Measurements from ENCODE around the gene MED13. TPM values are rescaled to one million over a fixed set of nuclear protein-coding genes. Genes with fewer than 3 reads are reported as not detected.

MED13 gene
- total and polyA plus RNA-seq, 4 donors, result 4.8 to 80.4 (median 47.5) TPM

DNA sequence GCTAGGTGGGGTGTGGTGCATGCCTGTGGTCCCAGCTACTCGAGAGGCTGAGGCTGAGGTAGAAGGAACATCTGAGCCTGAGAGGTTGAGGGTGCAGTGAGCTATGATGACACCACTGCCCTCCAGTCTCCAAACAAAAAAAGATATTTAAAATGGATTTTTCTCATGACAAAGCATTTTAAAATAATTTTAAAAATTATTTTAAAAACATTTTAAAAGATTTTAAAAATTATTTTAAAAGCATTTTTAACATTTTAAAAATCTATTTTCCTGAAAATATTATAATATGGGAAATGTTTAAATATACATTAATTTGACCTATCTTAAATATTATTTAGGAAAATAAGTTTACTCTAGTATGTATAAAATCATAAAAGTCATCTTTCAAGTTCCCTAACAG, 26.8 kb downstream of the MED13 start:
- Histone ChIP-seq H3K4me1 (ENCODE audit: control insufficient read depth in 1 of 2, insufficient read depth in 2 of 2, low read length in 2 of 2) (no peaks in the 10 kb centered on the region), H3K9me3 (ENCODE audit: control insufficient read depth, low read length) (no peaks in the 10 kb centered on the region), H3K27me3 (ENCODE audit: control insufficient read depth in 1 of 2, insufficient read depth in 2 of 2, low read length in 1 of 2) (no peaks in the 10 kb centered on the region), H3K27ac (ENCODE audit: low read depth in 1 of 2, low read length in 2 of 2) (no peak overlapping the region), H3K36me3 (ENCODE audit: control insufficient read depth in 1 of 2, insufficient read depth in 2 of 2, low read length in 1 of 2) (peaks cover 3% of the 10 kb centered on the region in 2 donors), H3K4me3 (ENCODE audit: low read length in 2 of 2) (no peak overlapping the region)
- intact Hi-C loops (cut with DNase I), result no loop called here
- 68 to 71% methylated on average over 1 of the region's 1 CpG for WGBS, 2 donors
- ATAC-seq (ENCODE audit: low FRiP score) (no peak), DNase-seq (no peak)

GRCh38 chr17:62033317-62033716, 31.8 kb downstream of the MED13 start:
- intact Hi-C loops (cut with DNase I), result no loop called here
- H3K36me3 ChIP-seq (ENCODE audit: control insufficient read depth in 1 of 2, insufficient read depth in 2 of 2, low read length in 1 of 2), result peaks cover 6% of the 10 kb centered on the region in 2 donors
- H3K4me3 ChIP-seq (ENCODE audit: low read length in 2 of 2), result no peak overlapping the region
- no peaks in the 10 kb centered on the region for H3K4me1 ChIP-seq (ENCODE audit: control insufficient read depth in 1 of 2, insufficient read depth in 2 of 2, low read length in 2 of 2)
- no peak overlapping the region for H3K27ac ChIP-seq (ENCODE audit: low read depth in 1 of 2, low read length in 2 of 2)
- H3K27me3 ChIP-seq (ENCODE audit: control insufficient read depth in 1 of 2, insufficient read depth in 2 of 2, low read length in 1 of 2), result no peaks in the 10 kb centered on the region
- no peak for ATAC-seq (ENCODE audit: low FRiP score)
- DNase-seq, result no peak
- no peaks in the 10 kb centered on the region for H3K9me3 ChIP-seq (ENCODE audit: control insufficient read depth, low read length)

DNA sequence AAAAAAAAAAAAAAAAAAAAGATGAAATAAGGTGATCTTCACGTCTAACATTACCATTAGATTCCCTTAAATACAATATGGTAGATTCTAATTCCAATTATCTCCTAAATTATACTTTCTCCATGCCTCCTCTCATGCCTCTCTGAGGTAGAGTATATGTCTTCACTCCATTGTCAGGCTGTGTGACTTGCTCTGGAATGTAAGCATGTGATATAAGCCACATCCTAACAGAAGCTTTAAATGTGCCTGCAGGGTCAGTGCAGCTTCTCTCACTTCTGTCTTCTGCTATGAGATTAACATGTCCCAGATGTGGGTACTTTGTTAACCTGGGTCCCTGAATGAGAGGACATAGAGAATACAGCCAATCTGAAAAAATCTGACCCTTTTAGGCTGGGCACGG, 32.6 kb downstream of the MED13 start:
- H3K27ac ChIP-seq (ENCODE audit: low read depth in 1 of 2, low read length in 2 of 2), result no peak overlapping the region
- no peak overlapping the region for H3K4me3 ChIP-seq (ENCODE audit: low read length in 2 of 2)
- no peaks in the 10 kb centered on the region for H3K27me3 ChIP-seq (ENCODE audit: control insufficient read depth in 1 of 2, insufficient read depth in 2 of 2, low read length in 1 of 2)
- intact Hi-C loops (cut with DNase I), result no loop called here
- ATAC-seq (ENCODE audit: low FRiP score) (no peak), DNase-seq (no peak)
- 86 to 93% methylated on average over 2 of the region's 2 CpGs for WGBS, 2 donors
- H3K36me3 ChIP-seq (ENCODE audit: control insufficient read depth in 1 of 2, insufficient read depth in 2 of 2, low read length in 1 of 2), result peaks cover 6% of the 10 kb centered on the region in 2 donors
- H3K4me1 ChIP-seq (ENCODE audit: control insufficient read depth in 1 of 2, insufficient read depth in 2 of 2, low read length in 2 of 2), result no peaks in the 10 kb centered on the region
- H3K9me3 ChIP-seq (ENCODE audit: control insufficient read depth, low read length), result no peaks in the 10 kb centered on the region

DNA sequence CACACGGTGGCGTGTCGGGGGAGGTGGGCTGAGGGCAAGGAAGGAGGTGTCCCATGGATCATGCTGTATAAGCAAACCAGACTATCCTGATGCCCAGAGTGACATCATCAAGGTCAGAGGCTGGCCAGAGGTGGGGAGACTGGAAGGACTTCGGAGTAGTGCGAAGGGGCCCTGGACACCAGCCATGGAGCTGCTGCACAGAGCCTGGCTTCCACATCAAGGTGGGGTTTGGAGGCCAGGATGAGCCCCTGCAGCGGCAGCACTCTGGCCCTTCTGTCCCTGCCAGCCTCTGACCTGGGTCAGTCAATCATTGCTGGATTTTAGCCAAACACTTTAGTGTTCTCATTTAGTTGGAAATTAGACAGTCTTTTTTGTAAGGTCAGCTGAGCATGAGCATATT, 34.8 kb downstream of the MED13 start:
- WGBS, 2 donors, result 92 to 94% methylated on average over 6 of the region's 6 CpGs
- DNase-seq (no peak), ATAC-seq (ENCODE audit: low FRiP score) (no peak)
- no peak overlapping the region for H3K27ac ChIP-seq (ENCODE audit: low read depth in 1 of 2, low read length in 2 of 2)
- intact Hi-C loops (cut with DNase I), result no loop called here
- H3K4me3 ChIP-seq (ENCODE audit: low read length in 2 of 2), result no peak overlapping the region
- no peaks in the 10 kb centered on the region for H3K9me3 ChIP-seq (ENCODE audit: control insufficient read depth, low read length)
- no peaks in the 10 kb centered on the region for H3K4me1 ChIP-seq (ENCODE audit: control insufficient read depth in 1 of 2, insufficient read depth in 2 of 2, low read length in 2 of 2)
- H3K36me3 ChIP-seq (ENCODE audit: control insufficient read depth in 1 of 2, insufficient read depth in 2 of 2, low read length in 1 of 2), result peaks cover 6 to 8% of the 10 kb centered on the region in 2 donors
- no peaks in the 10 kb centered on the region for H3K27me3 ChIP-seq (ENCODE audit: control insufficient read depth in 1 of 2, insufficient read depth in 2 of 2, low read length in 1 of 2)

GRCh38 chr17:62024866-62025265, 40.2 kb downstream of the MED13 start:
- Histone ChIP-seq H3K9me3 (ENCODE audit: control insufficient read depth, low read length) (no peaks in the 10 kb centered on the region), H3K36me3 (ENCODE audit: control insufficient read depth in 1 of 2, insufficient read depth in 2 of 2, low read length in 1 of 2) (peaks cover 2 to 11% of the 10 kb centered on the region in 2 donors), H3K4me3 (ENCODE audit: low read length in 2 of 2) (no peak overlapping the region), H3K27ac (ENCODE audit: low read depth in 1 of 2, low read length in 2 of 2) (no peak overlapping the region), H3K4me1 (ENCODE audit: control insufficient read depth in 1 of 2, insufficient read depth in 2 of 2, low read length in 2 of 2) (no peaks in the 10 kb centered on the region), H3K27me3 (ENCODE audit: control insufficient read depth in 1 of 2, insufficient read depth in 2 of 2, low read length in 1 of 2) (no peaks in the 10 kb centered on the region)
- intact Hi-C loops (cut with DNase I), result no loop called here
- DNase-seq (no peak), ATAC-seq (ENCODE audit: low FRiP score) (no peak)
- WGBS, 2 donors, result 61 to 69% methylated on average over 2 of the region's 2 CpGs

DNA sequence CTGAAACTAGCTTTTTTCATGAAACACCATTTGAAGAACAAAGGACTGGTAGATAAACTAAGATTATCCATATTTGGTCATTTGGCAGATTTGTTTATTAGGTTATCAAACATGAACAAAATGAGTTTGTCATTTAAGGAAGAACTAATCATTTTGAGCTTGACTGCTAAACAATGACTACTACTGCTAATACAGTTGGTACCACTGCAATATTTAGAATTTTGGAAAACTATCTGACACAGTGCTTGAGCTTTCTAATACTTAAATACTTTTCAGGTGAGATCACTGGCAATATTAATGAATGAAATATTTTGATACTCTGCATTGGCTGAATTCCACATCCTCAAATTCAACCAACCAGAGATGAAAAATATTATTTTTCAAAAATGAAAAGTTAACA, 47.2 kb downstream of the MED13 start:
- no peaks in the 10 kb centered on the region for H3K4me1 ChIP-seq (ENCODE audit: control insufficient read depth in 1 of 2, insufficient read depth in 2 of 2, low read length in 2 of 2)
- H3K4me3 ChIP-seq (ENCODE audit: low read length in 2 of 2), result no peak overlapping the region
- no peak overlapping the region for H3K27ac ChIP-seq (ENCODE audit: low read depth in 1 of 2, low read length in 2 of 2)
- peaks cover 0 to 5% of the 10 kb centered on the region in 2 donors for H3K36me3 ChIP-seq (ENCODE audit: control insufficient read depth in 1 of 2, insufficient read depth in 2 of 2, low read length in 1 of 2)
- intact Hi-C loops (cut with DNase I), result no loop called here
- H3K9me3 ChIP-seq (ENCODE audit: control insufficient read depth, low read length), result no peaks in the 10 kb centered on the region
- DNase-seq (no peak), ATAC-seq (ENCODE audit: low FRiP score) (no peak)
- no peaks in the 10 kb centered on the region for H3K27me3 ChIP-seq (ENCODE audit: control insufficient read depth in 1 of 2, insufficient read depth in 2 of 2, low read length in 1 of 2)

DNA sequence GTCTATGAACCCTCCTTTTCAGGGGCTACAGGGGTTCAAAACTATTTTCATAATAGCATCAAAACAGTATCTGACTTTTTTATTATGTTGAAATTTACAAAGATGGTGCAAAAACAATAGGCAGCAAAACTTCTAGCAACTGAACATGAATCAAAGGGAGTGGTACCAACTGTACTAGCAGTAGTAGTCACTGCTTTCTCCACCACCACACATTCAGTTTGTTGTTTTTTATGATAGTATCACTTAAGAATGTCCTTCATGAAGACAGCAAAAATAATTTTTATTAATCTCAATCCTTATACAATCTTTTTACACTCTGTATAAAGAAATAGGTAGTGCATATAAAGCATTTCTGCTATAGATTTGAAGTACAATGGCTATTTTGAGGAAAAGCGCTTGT, 47.6 kb downstream of the MED13 start:
- Histone ChIP-seq H3K27me3 (ENCODE audit: control insufficient read depth in 1 of 2, insufficient read depth in 2 of 2, low read length in 1 of 2) (no peaks in the 10 kb centered on the region), H3K4me1 (ENCODE audit: control insufficient read depth in 1 of 2, insufficient read depth in 2 of 2, low read length in 2 of 2) (no peaks in the 10 kb centered on the region), H3K27ac (ENCODE audit: low read depth in 1 of 2, low read length in 2 of 2) (no peak overlapping the region), H3K36me3 (ENCODE audit: control insufficient read depth in 1 of 2, insufficient read depth in 2 of 2, low read length in 1 of 2) (peaks cover 0 to 2% of the 10 kb centered on the region in 2 donors), H3K4me3 (ENCODE audit: low read length in 2 of 2) (no peak overlapping the region), H3K9me3 (ENCODE audit: control insufficient read depth, low read length) (no peaks in the 10 kb centered on the region)
- ATAC-seq (ENCODE audit: low FRiP score) (no peak), DNase-seq (no peak)
- 91 to 94% methylated on average over 1 of the region's 1 CpG for WGBS, 2 donors
- intact Hi-C loops (cut with DNase I), result no loop called here

DNA sequence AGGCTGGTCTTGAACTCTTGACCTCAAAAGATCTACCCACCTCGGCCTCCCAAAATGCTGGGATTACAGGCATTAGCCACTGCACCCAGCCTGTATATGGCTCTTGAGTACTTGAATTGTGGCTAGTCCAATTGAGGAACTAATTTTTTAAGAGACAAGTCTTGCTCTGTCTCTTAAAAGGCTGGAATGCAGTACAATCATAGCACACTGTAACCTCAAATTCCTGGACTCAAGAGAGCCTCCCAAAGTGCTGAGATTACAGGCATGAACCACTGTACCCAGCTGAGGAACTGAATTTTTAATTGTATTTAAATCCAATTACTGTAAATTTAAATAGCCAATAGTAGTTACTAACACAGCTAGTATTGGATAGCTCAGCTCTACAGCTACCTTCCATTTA, 50.6 kb downstream of the MED13 start:
- Histone ChIP-seq H3K27ac (ENCODE audit: low read depth in 1 of 2, low read length in 2 of 2) (no peak overlapping the region), H3K4me1 (ENCODE audit: control insufficient read depth in 1 of 2, insufficient read depth in 2 of 2, low read length in 2 of 2) (no peaks in the 10 kb centered on the region), H3K36me3 (ENCODE audit: control insufficient read depth in 1 of 2, insufficient read depth in 2 of 2, low read length in 1 of 2) (peaks cover 0 to 4% of the 10 kb centered on the region in 2 donors), H3K9me3 (ENCODE audit: control insufficient read depth, low read length) (no peaks in the 10 kb centered on the region), H3K27me3 (ENCODE audit: control insufficient read depth in 1 of 2, insufficient read depth in 2 of 2, low read length in 1 of 2) (no peaks in the 10 kb centered on the region), H3K4me3 (ENCODE audit: low read length in 2 of 2) (no peak overlapping the region)
- 86 to 97% methylated on average over 1 of the region's 1 CpG for WGBS, 2 donors
- ATAC-seq (ENCODE audit: low FRiP score), result no peak
- intact Hi-C loops (cut with DNase I), result no loop called here
- no peak for DNase-seq

DNA sequence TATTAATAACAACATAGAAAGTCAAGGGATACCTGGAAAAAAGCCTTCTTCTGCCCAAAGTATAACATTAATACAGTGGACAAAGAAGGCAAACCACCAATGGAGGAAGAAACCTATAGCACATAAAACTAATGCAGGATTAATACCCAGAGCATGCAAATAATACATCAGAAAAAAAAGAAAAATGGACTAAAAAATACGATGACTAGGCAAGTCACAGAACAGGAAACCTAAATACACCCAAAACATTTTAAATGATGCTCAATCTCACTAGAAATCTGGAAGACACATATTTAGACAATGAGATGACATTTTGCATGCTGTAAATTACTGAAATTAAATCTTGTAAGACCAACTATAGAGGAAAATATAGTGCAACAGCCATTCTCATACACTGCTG, 55.9 kb downstream of the MED13 start:
- intact Hi-C loops (cut with DNase I), result no loop called here
- peaks cover 0 to 4% of the 10 kb centered on the region in 2 donors for H3K36me3 ChIP-seq (ENCODE audit: control insufficient read depth in 1 of 2, insufficient read depth in 2 of 2, low read length in 1 of 2)
- ATAC-seq (ENCODE audit: low FRiP score) (no peak), DNase-seq (no peak)
- no peaks in the 10 kb centered on the region for H3K9me3 ChIP-seq (ENCODE audit: control insufficient read depth, low read length)
- no peak overlapping the region for H3K4me3 ChIP-seq (ENCODE audit: low read length in 2 of 2)
- WGBS, 2 donors, result 61 to 67% methylated on average over 1 of the region's 1 CpG
- no peaks in the 10 kb centered on the region for H3K4me1 ChIP-seq (ENCODE audit: control insufficient read depth in 1 of 2, insufficient read depth in 2 of 2, low read length in 2 of 2)
- H3K27ac ChIP-seq (ENCODE audit: low read depth in 1 of 2, low read length in 2 of 2), result no peak overlapping the region
- no peaks in the 10 kb centered on the region for H3K27me3 ChIP-seq (ENCODE audit: control insufficient read depth in 1 of 2, insufficient read depth in 2 of 2, low read length in 1 of 2)
